Liver (tissue), 3 donors: ENCODE measurements around the gene OR8B8.

Source experiments
- CTCF ChIP-seq: fragments of 150-350 bp; IDR thresholded peaks from 2 replicates; pipeline ENCODE4 v1.5.1; 2017; ENCODE audit warnings: improper control_type of control experiment, low read depth, low read length; ENCODE audit not compliant: missing input control
- EGR1 ChIP-seq, 2 donors: IDR thresholded peaks; 2 replicates each; pipeline ENCODE4 v1.6.1; 2016 to 2018; ENCODE audit warnings: antibody characterized with exemption in 2 of 2, low read depth in 2 of 2
- FOXA1 ChIP-seq: IDR thresholded peaks from 2 replicates; pipeline ENCODE4 v1.6.1; 2016; ENCODE audit warnings: antibody characterized with exemption
- GABPA ChIP-seq, 2 donors: IDR thresholded peaks in 1 of 2; conservative IDR thresholded peaks in 1 of 2; 2 replicates each; pipeline ENCODE4 v1.6.1; 2016; ENCODE audit warnings: antibody characterized with exemption in 2 of 2, mild to moderate bottlenecking in 1 of 2, moderate library complexity in 1 of 2
- RAD21 ChIP-seq, 2 donors: IDR thresholded peaks; 2 replicates each; pipeline ENCODE4 v1.6.1; 2016; ENCODE audit warnings: antibody characterized with exemption in 2 of 2, mild to moderate bottlenecking in 2 of 2
- SP1 ChIP-seq: IDR thresholded peaks from 2 replicates; pipeline ENCODE4 v1.6.1; 2018; ENCODE audit warnings: antibody characterized with exemption, mild to moderate bottlenecking
- TAF1 ChIP-seq: conservative IDR thresholded peaks from 2 replicates; pipeline ENCODE4 v1.6.1; 2016; ENCODE audit warnings: antibody characterized with exemption, mild to moderate bottlenecking
- YY1 ChIP-seq: IDR thresholded peaks from 2 replicates; pipeline ENCODE4 v1.6.1; 2016; ENCODE audit warnings: antibody characterized with exemption, mild to moderate bottlenecking
- TF ChIP-seq, protein P1 (sequence below): IDR thresholded peaks from 2 replicates; pipeline ENCODE4 v1.6.1; 2016; ENCODE audit warnings: antibody characterized with exemption
- TF ChIP-seq, protein P2 (sequence below): IDR thresholded peaks from 2 replicates; pipeline ENCODE4 v1.6.1; 2016; ENCODE audit warnings: antibody characterized with exemption, mild to moderate bottlenecking
- donor health status: healthy.
- donor health status: healthy.

- no peak for TF ChIP-seq CTCF
- TF ChIP-seq SP1: no peak
- TF ChIP-seq, protein P1, sequence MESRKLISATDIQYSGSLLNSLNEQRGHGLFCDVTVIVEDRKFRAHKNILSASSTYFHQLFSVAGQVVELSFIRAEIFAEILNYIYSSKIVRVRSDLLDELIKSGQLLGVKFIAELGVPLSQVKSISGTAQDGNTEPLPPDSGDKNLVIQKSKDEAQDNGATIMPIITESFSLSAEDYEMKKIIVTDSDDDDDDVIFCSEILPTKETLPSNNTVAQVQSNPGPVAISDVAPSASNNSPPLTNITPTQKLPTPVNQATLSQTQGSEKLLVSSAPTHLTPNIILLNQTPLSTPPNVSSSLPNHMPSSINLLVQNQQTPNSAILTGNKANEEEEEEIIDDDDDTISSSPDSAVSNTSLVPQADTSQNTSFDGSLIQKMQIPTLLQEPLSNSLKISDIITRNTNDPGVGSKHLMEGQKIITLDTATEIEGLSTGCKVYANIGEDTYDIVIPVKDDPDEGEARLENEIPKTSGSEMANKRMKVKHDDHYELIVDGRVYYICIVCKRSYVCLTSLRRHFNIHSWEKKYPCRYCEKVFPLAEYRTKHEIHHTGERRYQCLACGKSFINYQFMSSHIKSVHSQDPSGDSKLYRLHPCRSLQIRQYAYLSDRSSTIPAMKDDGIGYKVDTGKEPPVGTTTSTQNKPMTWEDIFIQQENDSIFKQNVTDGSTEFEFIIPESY: no peak
- TF ChIP-seq RAD21 (IDR thresholded peaks at IDR 0.05): no peak
- no peak for TF ChIP-seq GABPA (IDR thresholded peaks at IDR 0.05 in 1 of 2, conservative IDR thresholded peaks at IDR 0.05 in 1 of 2)
- TF ChIP-seq EGR1 (IDR thresholded peaks at IDR 0.05; ENCODE audit: low read depth in 2 of 2): no peak
- no peak for TF ChIP-seq FOXA1
- TF ChIP-seq, protein P2, sequence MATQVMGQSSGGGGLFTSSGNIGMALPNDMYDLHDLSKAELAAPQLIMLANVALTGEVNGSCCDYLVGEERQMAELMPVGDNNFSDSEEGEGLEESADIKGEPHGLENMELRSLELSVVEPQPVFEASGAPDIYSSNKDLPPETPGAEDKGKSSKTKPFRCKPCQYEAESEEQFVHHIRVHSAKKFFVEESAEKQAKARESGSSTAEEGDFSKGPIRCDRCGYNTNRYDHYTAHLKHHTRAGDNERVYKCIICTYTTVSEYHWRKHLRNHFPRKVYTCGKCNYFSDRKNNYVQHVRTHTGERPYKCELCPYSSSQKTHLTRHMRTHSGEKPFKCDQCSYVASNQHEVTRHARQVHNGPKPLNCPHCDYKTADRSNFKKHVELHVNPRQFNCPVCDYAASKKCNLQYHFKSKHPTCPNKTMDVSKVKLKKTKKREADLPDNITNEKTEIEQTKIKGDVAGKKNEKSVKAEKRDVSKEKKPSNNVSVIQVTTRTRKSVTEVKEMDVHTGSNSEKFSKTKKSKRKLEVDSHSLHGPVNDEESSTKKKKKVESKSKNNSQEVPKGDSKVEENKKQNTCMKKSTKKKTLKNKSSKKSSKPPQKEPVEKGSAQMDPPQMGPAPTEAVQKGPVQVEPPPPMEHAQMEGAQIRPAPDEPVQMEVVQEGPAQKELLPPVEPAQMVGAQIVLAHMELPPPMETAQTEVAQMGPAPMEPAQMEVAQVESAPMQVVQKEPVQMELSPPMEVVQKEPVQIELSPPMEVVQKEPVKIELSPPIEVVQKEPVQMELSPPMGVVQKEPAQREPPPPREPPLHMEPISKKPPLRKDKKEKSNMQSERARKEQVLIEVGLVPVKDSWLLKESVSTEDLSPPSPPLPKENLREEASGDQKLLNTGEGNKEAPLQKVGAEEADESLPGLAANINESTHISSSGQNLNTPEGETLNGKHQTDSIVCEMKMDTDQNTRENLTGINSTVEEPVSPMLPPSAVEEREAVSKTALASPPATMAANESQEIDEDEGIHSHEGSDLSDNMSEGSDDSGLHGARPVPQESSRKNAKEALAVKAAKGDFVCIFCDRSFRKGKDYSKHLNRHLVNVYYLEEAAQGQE: no peak
- TF ChIP-seq TAF1: no peak
- no peak for TF ChIP-seq YY1
These were observed 4.0 kb downstream of the OR8B8 start for GRCh38 chr11:124441519-124441918.
